Liver (tissue), 9 donors: ENCODE results near the gene LHB. TPM values are rescaled to one million over a fixed set of nuclear protein-coding genes. Genes with fewer than 3 reads are reported as not detected.
"Not testable (repeated sequence)": the region's sequence is repeated elsewhere in the genome, so short reads cannot be mapped to it uniquely, and the experiment has no call there.

Experiments used
- DNase-seq: peaks from one replicate; pipeline ENCODE4 v3.0.0-alpha.2; 2017; ENCODE audit warnings: low spot score
- H3K27ac ChIP-seq, 2 donors: one replicate each; pipeline ENCODE4 v1.7.0; 2013; ENCODE audit warnings: inconsistent platforms in 2 of 2, low read length in 2 of 2, control low read depth in 1 of 2, low read depth in 1 of 2, mild to moderate bottlenecking in 1 of 2
- H3K27me3 ChIP-seq, 4 donors: one replicate each; pipeline versions ENCODE4 v1.6.1 to v1.7.0; 2013; ENCODE audit warnings: low read length in 3 of 4, inconsistent platforms in 1 of 4, mild to moderate bottlenecking in 1 of 4, moderate library complexity in 1 of 4; ENCODE audit not compliant: control insufficient read depth in 4 of 4, insufficient read depth in 4 of 4
- H3K36me3 ChIP-seq, 4 donors: one replicate each; pipeline versions ENCODE4 v1.6.1 to v1.7.0; 2013; ENCODE audit warnings: low read length in 3 of 4, mild to moderate bottlenecking in 3 of 4, low read depth in 1 of 4, moderate library complexity in 1 of 4; ENCODE audit not compliant: control insufficient read depth in 4 of 4, insufficient read depth in 3 of 4
- H3K4me1 ChIP-seq, 4 donors: one replicate each; pipeline versions ENCODE4 v1.6.1 to v1.7.0; 2013; ENCODE audit warnings: low read length in 3 of 4, mild to moderate bottlenecking in 3 of 4, moderate library complexity in 1 of 4; ENCODE audit not compliant: control insufficient read depth in 4 of 4, insufficient read depth in 4 of 4
- H3K4me3 ChIP-seq, 3 donors: one replicate each; pipeline versions ENCODE4 v1.6.1 to v1.7.0; 2013; ENCODE audit warnings: low read length in 3 of 3, control low read depth in 1 of 3, low read depth in 1 of 3, mild to moderate bottlenecking in 1 of 3
- H3K9ac ChIP-seq, 2 donors: one replicate each; pipeline ENCODE4 v1.7.0; 2013; ENCODE audit warnings: low read length in 2 of 2, mild to moderate bottlenecking in 2 of 2, moderate library complexity in 2 of 2, control low read depth in 1 of 2, low read depth in 1 of 2
- H3K9me3 ChIP-seq, 4 donors: one replicate each; pipeline versions ENCODE4 v1.6.1 to v1.7.0; 2013; ENCODE audit warnings: low read length in 3 of 4; ENCODE audit not compliant: control insufficient read depth in 4 of 4
- EGR1 ChIP-seq, 2 donors: IDR thresholded peaks; 2 replicates each; pipeline ENCODE4 v1.6.1; 2016 to 2018; ENCODE audit warnings: antibody characterized with exemption in 2 of 2, low read depth in 2 of 2
- FOXA1 ChIP-seq: IDR thresholded peaks from 2 replicates; pipeline ENCODE4 v1.6.1; 2016; ENCODE audit warnings: antibody characterized with exemption
- FOXA2 ChIP-seq: IDR thresholded peaks from 2 replicates; pipeline ENCODE4 v1.6.1; 2016; ENCODE audit warnings: antibody characterized with exemption
- GABPA ChIP-seq, 2 donors: IDR thresholded peaks in 1 of 2; conservative IDR thresholded peaks in 1 of 2; 2 replicates each; pipeline ENCODE4 v1.6.1; 2016; ENCODE audit warnings: antibody characterized with exemption in 2 of 2, mild to moderate bottlenecking in 1 of 2, moderate library complexity in 1 of 2
- JUND ChIP-seq, 2 donors: IDR thresholded peaks; 2 replicates each; pipeline ENCODE4 v1.6.1; 2016; ENCODE audit warnings: antibody characterized with exemption in 2 of 2
- NR2F2 ChIP-seq: IDR thresholded peaks from 2 replicates; pipeline ENCODE4 v1.6.1; 2016; ENCODE audit warnings: antibody characterized with exemption
- RXRA ChIP-seq, 2 donors: IDR thresholded peaks; 2 replicates each; pipeline ENCODE4 v1.6.1; 2017 to 2018; ENCODE audit warnings: antibody characterized with exemption in 2 of 2, mild to moderate bottlenecking in 1 of 2
- SP1 ChIP-seq: IDR thresholded peaks from 2 replicates; pipeline ENCODE4 v1.6.1; 2018; ENCODE audit warnings: antibody characterized with exemption, mild to moderate bottlenecking
- TAF1 ChIP-seq: conservative IDR thresholded peaks from 2 replicates; pipeline ENCODE4 v1.6.1; 2016; ENCODE audit warnings: antibody characterized with exemption, mild to moderate bottlenecking
- YY1 ChIP-seq: IDR thresholded peaks from 2 replicates; pipeline ENCODE4 v1.6.1; 2016; ENCODE audit warnings: antibody characterized with exemption, mild to moderate bottlenecking
- WGBS: extraction: QIAGEN DNeasy Blood & Tissue Kit; methylation state at CpG from one replicate; pipeline ENCODE4 v1.1.7; 2013; 5-methylcytosine and 5-hydroxymethylcytosine counted together
- polyA plus RNA-seq, 2 donors: library from polyadenylated mRNA; stranded (reverse) in 1 of 2; unstranded in 1 of 2; fragments of 200-250 nt in 1 of 2; fragments of >200 nt in 1 of 2; fragmentation: Nextera tagmentation in 1 of 2; extraction: Ambion mirVana in 1 of 2; gene quantifications; one replicate each; pipeline versions ENCODE4 v1.2.1 to v1.2.3, GENCODE V29; 2013 to 2015
- total RNA-seq, 2 donors: library from RNA; depleted of rRNA; stranded (reverse); fragments of >200 nt; gene quantifications; one replicate each; pipeline ENCODE4 v1.2.3, GENCODE V29; 2014
- TF ChIP-seq, protein P1 (sequence below): fragments of 150-350 bp; IDR thresholded peaks from 2 replicates; pipeline ENCODE4 v1.5.1; 2017; ENCODE audit warnings: improper control_type of control experiment, low read depth, low read length; ENCODE audit not compliant: missing input control
- TF ChIP-seq, protein P2 (sequence below): IDR thresholded peaks from 2 replicates; pipeline ENCODE4 v1.6.1; 2016; ENCODE audit warnings: antibody characterized with exemption, mild to moderate bottlenecking
- TF ChIP-seq, protein P3 (sequence below): IDR thresholded peaks from 2 replicates; pipeline ENCODE4 v1.6.1; 2016; ENCODE audit warnings: antibody characterized with exemption
- TF ChIP-seq, protein P4 (sequence below): IDR thresholded peaks from 2 replicates; pipeline ENCODE4 v1.6.1; 2016; ENCODE audit warnings: antibody characterized with exemption
- donor health status: healthy.
- donor health status: healthy.
- donor health status: healthy.
- donor health status: healthy.
- donor health status: healthy.

The LHB gene
- total and polyA plus RNA-seq, 4 donors: not detected

DNA sequence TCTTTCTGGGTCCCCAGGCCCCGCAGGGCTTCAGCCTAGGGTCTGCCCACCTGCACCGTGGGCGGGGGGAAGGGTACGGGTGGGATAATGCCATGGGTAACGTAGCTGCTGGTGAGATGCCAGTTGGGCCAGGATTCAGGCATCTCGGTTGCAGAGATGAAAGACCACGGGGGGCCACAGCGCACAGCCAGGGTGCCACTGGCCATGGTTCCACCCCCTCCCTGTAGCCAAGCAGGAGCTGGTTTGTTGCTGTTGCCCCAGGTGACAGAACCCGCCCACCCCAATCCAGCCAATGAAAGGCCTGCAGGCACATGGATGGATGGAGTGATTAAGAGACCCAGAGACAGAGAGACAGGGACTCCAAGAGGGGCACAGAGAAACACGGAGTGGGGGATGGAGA, 41.7 kb upstream of the LHB start:
- DNase-seq: no peak
- Histone ChIP-seq H3K9me3 (no peaks in the 10 kb centered on the region), H3K9ac (no peak overlapping the region), H3K4me1 (peaks cover 0 to 22% (median 12%) of the 10 kb centered on the region in 4 donors), H3K27ac (no peak overlapping the region), H3K27me3 (no peaks in the 10 kb centered on the region), H3K36me3 (no peaks in the 10 kb centered on the region), H3K4me3 (no peak overlapping the region)
- TF ChIP-seq SP1 (no peak), YY1 (no peak), TAF1 (no peak), FOXA2 (no peak), NR2F2 (no peak)
- TF ChIP-seq, protein P1, sequence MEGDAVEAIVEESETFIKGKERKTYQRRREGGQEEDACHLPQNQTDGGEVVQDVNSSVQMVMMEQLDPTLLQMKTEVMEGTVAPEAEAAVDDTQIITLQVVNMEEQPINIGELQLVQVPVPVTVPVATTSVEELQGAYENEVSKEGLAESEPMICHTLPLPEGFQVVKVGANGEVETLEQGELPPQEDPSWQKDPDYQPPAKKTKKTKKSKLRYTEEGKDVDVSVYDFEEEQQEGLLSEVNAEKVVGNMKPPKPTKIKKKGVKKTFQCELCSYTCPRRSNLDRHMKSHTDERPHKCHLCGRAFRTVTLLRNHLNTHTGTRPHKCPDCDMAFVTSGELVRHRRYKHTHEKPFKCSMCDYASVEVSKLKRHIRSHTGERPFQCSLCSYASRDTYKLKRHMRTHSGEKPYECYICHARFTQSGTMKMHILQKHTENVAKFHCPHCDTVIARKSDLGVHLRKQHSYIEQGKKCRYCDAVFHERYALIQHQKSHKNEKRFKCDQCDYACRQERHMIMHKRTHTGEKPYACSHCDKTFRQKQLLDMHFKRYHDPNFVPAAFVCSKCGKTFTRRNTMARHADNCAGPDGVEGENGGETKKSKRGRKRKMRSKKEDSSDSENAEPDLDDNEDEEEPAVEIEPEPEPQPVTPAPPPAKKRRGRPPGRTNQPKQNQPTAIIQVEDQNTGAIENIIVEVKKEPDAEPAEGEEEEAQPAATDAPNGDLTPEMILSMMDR: no peak
- TF ChIP-seq, protein P2, sequence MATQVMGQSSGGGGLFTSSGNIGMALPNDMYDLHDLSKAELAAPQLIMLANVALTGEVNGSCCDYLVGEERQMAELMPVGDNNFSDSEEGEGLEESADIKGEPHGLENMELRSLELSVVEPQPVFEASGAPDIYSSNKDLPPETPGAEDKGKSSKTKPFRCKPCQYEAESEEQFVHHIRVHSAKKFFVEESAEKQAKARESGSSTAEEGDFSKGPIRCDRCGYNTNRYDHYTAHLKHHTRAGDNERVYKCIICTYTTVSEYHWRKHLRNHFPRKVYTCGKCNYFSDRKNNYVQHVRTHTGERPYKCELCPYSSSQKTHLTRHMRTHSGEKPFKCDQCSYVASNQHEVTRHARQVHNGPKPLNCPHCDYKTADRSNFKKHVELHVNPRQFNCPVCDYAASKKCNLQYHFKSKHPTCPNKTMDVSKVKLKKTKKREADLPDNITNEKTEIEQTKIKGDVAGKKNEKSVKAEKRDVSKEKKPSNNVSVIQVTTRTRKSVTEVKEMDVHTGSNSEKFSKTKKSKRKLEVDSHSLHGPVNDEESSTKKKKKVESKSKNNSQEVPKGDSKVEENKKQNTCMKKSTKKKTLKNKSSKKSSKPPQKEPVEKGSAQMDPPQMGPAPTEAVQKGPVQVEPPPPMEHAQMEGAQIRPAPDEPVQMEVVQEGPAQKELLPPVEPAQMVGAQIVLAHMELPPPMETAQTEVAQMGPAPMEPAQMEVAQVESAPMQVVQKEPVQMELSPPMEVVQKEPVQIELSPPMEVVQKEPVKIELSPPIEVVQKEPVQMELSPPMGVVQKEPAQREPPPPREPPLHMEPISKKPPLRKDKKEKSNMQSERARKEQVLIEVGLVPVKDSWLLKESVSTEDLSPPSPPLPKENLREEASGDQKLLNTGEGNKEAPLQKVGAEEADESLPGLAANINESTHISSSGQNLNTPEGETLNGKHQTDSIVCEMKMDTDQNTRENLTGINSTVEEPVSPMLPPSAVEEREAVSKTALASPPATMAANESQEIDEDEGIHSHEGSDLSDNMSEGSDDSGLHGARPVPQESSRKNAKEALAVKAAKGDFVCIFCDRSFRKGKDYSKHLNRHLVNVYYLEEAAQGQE: no peak
- 47% methylated on average over 10 of the region's 10 CpGs for WGBS

DNA sequence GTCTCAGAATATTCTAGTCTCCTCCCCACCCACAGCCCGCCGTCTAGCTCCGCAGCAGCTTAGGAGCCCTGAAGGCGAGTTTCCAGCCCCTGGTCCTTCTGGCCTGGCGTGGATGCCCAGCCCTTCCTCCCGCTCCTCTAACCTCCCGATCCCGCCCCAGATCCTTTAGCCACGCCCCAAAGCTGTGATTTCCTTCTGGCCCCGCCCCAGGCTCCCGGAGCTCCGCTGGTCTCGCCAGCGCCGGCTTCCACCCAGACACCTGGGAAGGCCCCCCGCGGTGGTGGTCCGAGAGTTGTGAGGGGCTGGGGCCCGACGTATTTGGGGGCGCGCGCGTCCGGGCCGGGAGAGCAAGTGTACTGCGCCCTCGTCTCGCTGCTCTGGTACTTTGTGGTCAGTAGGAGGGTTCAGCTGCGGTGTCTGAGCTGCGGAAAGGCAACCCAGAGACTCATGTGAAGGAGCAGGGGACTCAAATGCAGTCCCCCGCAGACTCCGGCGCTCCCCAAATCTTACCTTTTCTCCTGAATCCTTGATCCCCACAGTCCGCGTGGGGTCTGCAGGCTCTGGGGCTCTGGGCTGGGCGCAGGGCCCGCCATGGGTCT, 40.8 kb upstream of the LHB start, which contains the start of gene CGB7:
TSS of gene CGB7 (minus strand) at position 114 of the 599 bp plus-strand sequence. CDS start 2,374 bp downstream, outside the sequence.
- H3K4me1 ChIP-seq: peaks cover 0 to 22% (median 12%) of the 10 kb centered on the region in 4 donors
- H3K9ac ChIP-seq: no peak within 1 kb of the TSS
- no peaks in the 10 kb centered on the region for H3K27me3 ChIP-seq
- no peak within 1 kb of the TSS for H3K27ac ChIP-seq
- peak; percentile 45 for DNase-seq
- 5% methylated on average over 38 of the region's 38 CpGs for WGBS
- H3K36me3 ChIP-seq: no peaks in the 10 kb centered on the region
- no peaks in the 10 kb centered on the region for H3K9me3 ChIP-seq
- TF ChIP-seq GABPA (IDR thresholded peaks at IDR 0.05 in 1 of 2, conservative IDR thresholded peaks at IDR 0.05 in 1 of 2) (no peak), RXRA (IDR thresholded peaks at IDR 0.05) (no peak), EGR1 (IDR thresholded peaks at IDR 0.05; ENCODE audit: low read depth in 2 of 2) (no peak), YY1 (no peak), SP1 (no peak), TAF1 (no peak), JUND (IDR thresholded peaks at IDR 0.05) (no peak), FOXA1 (no peak), FOXA2 (no peak)
- TF ChIP-seq, protein P2: no peak
- TF ChIP-seq, protein P1: no peak
- TF ChIP-seq, protein P3, sequence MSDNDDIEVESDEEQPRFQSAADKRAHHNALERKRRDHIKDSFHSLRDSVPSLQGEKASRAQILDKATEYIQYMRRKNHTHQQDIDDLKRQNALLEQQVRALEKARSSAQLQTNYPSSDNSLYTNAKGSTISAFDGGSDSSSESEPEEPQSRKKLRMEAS: no peak
- TF ChIP-seq, protein P4, sequence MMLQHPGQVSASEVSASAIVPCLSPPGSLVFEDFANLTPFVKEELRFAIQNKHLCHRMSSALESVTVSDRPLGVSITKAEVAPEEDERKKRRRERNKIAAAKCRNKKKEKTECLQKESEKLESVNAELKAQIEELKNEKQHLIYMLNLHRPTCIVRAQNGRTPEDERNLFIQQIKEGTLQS: no peak
- H3K4me3 ChIP-seq: peak within 1 kb of the TSS in 2 of 3 donors; percentile 3 to 61

DNA sequence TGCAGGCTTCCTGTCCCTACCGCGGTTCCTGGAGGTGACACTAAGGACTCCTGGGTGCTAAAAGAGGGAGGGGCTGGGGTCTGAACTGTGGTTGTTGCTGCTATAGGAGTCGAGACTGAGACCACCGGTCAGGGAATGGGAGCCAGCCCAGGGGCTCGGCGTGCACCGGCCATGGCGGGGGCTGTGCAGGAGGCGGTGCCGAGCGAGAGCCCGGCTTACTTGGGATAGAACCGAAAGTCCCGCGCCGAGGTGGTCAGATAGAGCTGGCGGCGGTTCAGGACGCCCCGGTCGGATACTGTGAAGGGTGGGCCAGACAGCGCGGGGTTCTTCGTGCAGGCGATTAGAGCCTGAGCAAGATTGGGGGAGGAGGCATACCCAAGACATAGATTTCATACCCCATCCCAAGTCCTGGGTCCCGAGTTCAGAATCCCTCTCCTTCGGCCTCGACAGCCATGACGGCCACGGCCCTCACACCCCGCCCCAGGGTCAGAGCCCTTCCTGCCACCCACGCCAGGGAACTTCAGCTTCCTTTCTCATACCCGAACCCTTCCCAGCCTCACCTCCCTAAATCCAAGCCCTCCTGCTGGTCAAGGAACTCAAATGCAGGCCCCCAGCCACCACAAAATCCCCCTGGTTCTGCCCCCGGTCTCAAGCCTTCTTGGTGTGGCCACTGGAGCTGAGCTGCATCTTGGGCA, 40.2 kb upstream of the LHB start:
- not testable (repeated sequence) for DNase-seq, H3K27ac ChIP-seq, H3K9ac ChIP-seq, H3K36me3 ChIP-seq, H3K27me3 ChIP-seq, H3K9me3 ChIP-seq
- 7% methylated on average over 34 of the region's 34 CpGs for WGBS
- Histone ChIP-seq H3K4me1 (peaks cover 0 to 22% (median 12%) of the 10 kb centered on the region in 4 donors), H3K4me3 (peak overlapping the region in 2 of 3 donors; percentile 3 to 61)
